Transverse colon (tissue), 4 donors: ENCODE results near the gene TAF1C. TPM values are rescaled to one million over a fixed set of nuclear protein-coding genes. Genes with fewer than 3 reads are reported as not detected.

Experiments
- DNase-seq: peaks from one replicate; pipeline ENCODE4 v3.0.0-alpha.2; 2019
- H3K27ac ChIP-seq, 4 donors: fragments of 200-600 bp; sonication (generic); 2 replicates each; pipeline ENCODE4 v1.5.1; 2016 to 2018; ENCODE audit warnings: inconsistent platforms in 4 of 4
- H3K27me3 ChIP-seq: fragments of 200-600 bp; sonication (generic); 2 replicates; pipeline ENCODE4 v1.5.1; 2017; ENCODE audit warnings: inconsistent platforms
- H3K36me3 ChIP-seq, 4 donors: fragments of 200-600 bp; sonication (generic); 2 replicates each; pipeline ENCODE4 v1.5.1; 2017 to 2019; ENCODE audit warnings: inconsistent platforms in 4 of 4
- H3K4me1 ChIP-seq, 4 donors: fragments of 200-600 bp; sonication (generic); 2 replicates each; pipeline ENCODE4 v1.5.1; 2017 to 2020; ENCODE audit warnings: inconsistent platforms in 4 of 4
- H3K4me3 ChIP-seq, 4 donors: fragments of 200-600 bp; sonication (generic); 1 replicate in 1 of 4; 2 replicates in 3 of 4; pipeline versions ENCODE4 v1.5.1 to v1.6.1; 2017 to 2019; ENCODE audit warnings: inconsistent platforms in 4 of 4
- H3K9me3 ChIP-seq, 2 donors: fragments of 200-600 bp; sonication (generic); 2 replicates each; pipeline ENCODE4 v1.5.1; 2017 to 2019; ENCODE audit warnings: inconsistent platforms in 2 of 2
- CTCF ChIP-seq, 5 experiments: fragments of 200-600 bp in 3 of 5; fragments of 450-650 bp in 2 of 5; sonication (generic) in 3 of 5; IDR thresholded peaks; 1 replicate in 2 of 5; 2 replicates in 3 of 5; pipeline ENCODE4 v1.5.1; 2016 to 2017; ENCODE audit warnings: antibody characterized with exemption in 5 of 5, inconsistent platforms in 3 of 5, mild to moderate bottlenecking in 2 of 5, moderate library complexity in 1 of 5
- EP300 ChIP-seq: sonication (generic); formaldehyde crosslinking; IDR thresholded peaks from one replicate; pipeline ENCODE4 v1.6.1; 2017; ENCODE audit warnings: antibody characterized with exemption, low read depth
- POLR2A ChIP-seq: fragments of 450-650 bp; IDR thresholded peaks from one replicate; pipeline ENCODE4 v1.6.1; 2016; ENCODE audit warnings: antibody characterized with exemption, mild to moderate bottlenecking, moderate library complexity
- POLR2AphosphoS5 ChIP-seq, 3 donors: sonication (generic); formaldehyde crosslinking; IDR thresholded peaks; one replicate each; pipeline ENCODE4 v1.6.1; 2016; ENCODE audit warnings: antibody characterized with exemption in 3 of 3
- WGBS, 2 donors: methylation state at CpG; one replicate each; pipeline ENCODE4 v1.1.5; 2018; ENCODE audit warnings: low coverage in 1 of 2; 5-methylcytosine and 5-hydroxymethylcytosine counted together
- in situ Hi-C, 4 donors: fragments of 200-750 bp; cut with MboI; loops; one replicate each; pipeline versions ENCODE4 v1.15.0 to v1.15.1; 2017; ENCODE audit warnings: low sequenced_read_pairs in 3 of 4, low pct_ligation_motif_present in 1 of 4, low pct_unique_long_range_greater_than_20kb in 1 of 4
- intact Hi-C: fragments of 100-400 bp; cut with DNase I; formaldehyde crosslinking; loops from one replicate; pipeline ENCODE4 v1.15.1; 2023; ENCODE audit warnings: low total_unique reads
- total RNA-seq, 4 donors: library from RNA; depleted of rRNA; stranded (reverse); fragments of >200 nt; gene quantifications; one replicate each; pipeline ENCODE4 v1.1.0, GENCODE V29; 2016

The TAF1C gene
- total RNA-seq, 4 donors from 2014 or later = 33.3 to 297 (median 54.1) TPM

GRCh38 chr16:84178146-84178765, 8.6 kb downstream of the TAF1C start:
- peak overlapping the region; percentile 63 to 79 (median 68) for H3K27ac ChIP-seq
- TF ChIP-seq CTCF (IDR thresholded peaks at IDR 0.05) (no peak), POLR2A (no peak), POLR2AphosphoS5 (IDR thresholded peaks at IDR 0.05) (no peak), EP300 (no peak)
- H3K4me1 ChIP-seq = peaks cover 14 to 29% (median 17%) of the 10 kb centered on the region in 4 donors
- intact Hi-C loops (no loop called here), in situ Hi-C loops (loop anchor here in 3 of 4 donors (10.0 to 25.0 kb wide), 3 partner anchors 93 to 366 kb away; partner anchors contain the start of genes HSBP1 (in 1 of the 3), NECAB2 (in 1 of the 3) and OSGIN1 (in 1 of the 3))
- no peaks in the 10 kb centered on the region for H3K27me3 ChIP-seq
- H3K9me3 ChIP-seq = no peaks in the 10 kb centered on the region
- no peak overlapping the region for H3K4me3 ChIP-seq
- H3K36me3 ChIP-seq = peaks cover 0 to 5% (median 2%) of the 10 kb centered on the region in 4 donors
- DNase-seq = no peak
- 80 to 87% methylated on average over 1 to 15 of the region's 15 CpGs for WGBS, 2 donors

GRCh38 chr16:84177741-84178073, 9.2 kb downstream of the TAF1C start:
- peaks cover 0 to 5% (median 2%) of the 10 kb centered on the region in 4 donors for H3K36me3 ChIP-seq
- TF ChIP-seq POLR2A = no peak
- no peak for TF ChIP-seq CTCF (IDR thresholded peaks at IDR 0.05)
- no peak for TF ChIP-seq EP300
- TF ChIP-seq POLR2AphosphoS5 (IDR thresholded peaks at IDR 0.05) = no peak
- WGBS, 2 donors = 51% methylated on average over 9 of the region's 9 CpGs; no CpG with 5 or more reads in 1 of the 2 donors
- H3K4me3 ChIP-seq = no peak overlapping the region
- no peaks in the 10 kb centered on the region for H3K9me3 ChIP-seq
- H3K27ac ChIP-seq = peak overlapping the region; percentile 63 to 79 (median 68)
- H3K4me1 ChIP-seq = peaks cover 14 to 29% (median 17%) of the 10 kb centered on the region in 4 donors
- H3K27me3 ChIP-seq = no peaks in the 10 kb centered on the region
- in situ Hi-C loops (loop anchor here in 3 of 4 donors (10.0 to 25.0 kb wide), 3 partner anchors 93 to 365 kb away; partner anchors contain the start of genes HSBP1 (in 1 of the 3), NECAB2 (in 1 of the 3) and OSGIN1 (in 1 of the 3)), intact Hi-C loops (no loop called here)
- DNase-seq = no peak

- WGBS, 2 donors = 35 to 62% methylated on average over 4 to 18 of the region's 18 CpGs
- TF ChIP-seq POLR2AphosphoS5 (IDR thresholded peaks at IDR 0.05) (no peak), CTCF (IDR thresholded peaks at IDR 0.05) (no peak), EP300 (no peak), POLR2A (no peak)
- Histone ChIP-seq H3K27me3 (no peaks in the 10 kb centered on the region), H3K36me3 (peaks cover 0 to 3% (median 0%) of the 10 kb centered on the region in 4 donors), H3K4me1 (peaks cover 14 to 29% (median 17%) of the 10 kb centered on the region in 4 donors), H3K4me3 (no peak overlapping the region), H3K27ac (peak overlapping the region; percentile 63 to 79 (median 68)), H3K9me3 (no peaks in the 10 kb centered on the region)
- intact Hi-C loops (no loop called here), in situ Hi-C loops (loop anchor here in 3 of 4 donors (10.0 to 25.0 kb wide), 3 partner anchors 92 to 364 kb away; partner anchors contain the start of genes HSBP1 (in 1 of the 3), NECAB2 (in 1 of the 3) and OSGIN1 (in 1 of the 3))
- no peak for DNase-seq
Measured at GRCh38 chr16:84176192-84177053, 10.4 kb downstream of the TAF1C start.
